CD14-positive monocyte (primary cell): ENCODE results near the gene CENPF. TPM values are rescaled to one million over a fixed set of nuclear protein-coding genes. Genes with fewer than 3 reads are reported as not detected.

Experiments used
- DNase-seq, 3 donors: peaks; one replicate each; pipeline ENCODE4 v3.0.0-alpha.2; 2011 to 2022
- H2AFZ ChIP-seq: 2 replicates; pipeline ENCODE4 v1.6.0; 2012; ENCODE audit warnings: mild to moderate bottlenecking, low read depth, low read length, inconsistent platforms; ENCODE audit not compliant: insufficient read depth, poor library complexity, severe bottlenecking
- H3K27ac ChIP-seq, 2 donors: 1 replicate in 1 of 2; 2 replicates in 1 of 2; pipeline ENCODE4 v1.5.1; 2012 to 2013; ENCODE audit warnings: low read length in 2 of 2, control low read depth in 1 of 2, inconsistent platforms in 1 of 2, low read depth in 1 of 2, mild to moderate bottlenecking in 1 of 2
- H3K27me3 ChIP-seq, 2 donors: one replicate each; pipeline versions ENCODE4 v1.6.0 to v1.6.1; 2011 to 2013; ENCODE audit warnings: low read length in 2 of 2; ENCODE audit not compliant: control insufficient read depth in 2 of 2, insufficient read depth in 2 of 2
- H3K36me3 ChIP-seq, 2 donors: replicated peaks in 1 of 2; 1 replicate in 1 of 2; 2 replicates in 1 of 2; pipeline versions ENCODE4 v1.5.1 to v1.6.1; 2012 to 2013; ENCODE audit warnings: low read length in 2 of 2, control low read depth in 1 of 2, inconsistent platforms in 1 of 2, mild to moderate bottlenecking in 1 of 2; ENCODE audit not compliant: insufficient read depth in 2 of 2, control insufficient read depth in 1 of 2
- H3K4me1 ChIP-seq, 2 donors: 1 replicate in 1 of 2; 2 replicates in 1 of 2; pipeline versions ENCODE4 v1.5.1 to v1.6.1; 2012 to 2013; ENCODE audit warnings: low read length in 2 of 2, control low read depth in 1 of 2, inconsistent platforms in 1 of 2, mild to moderate bottlenecking in 1 of 2, moderate library complexity in 1 of 2; ENCODE audit not compliant: insufficient read depth in 2 of 2, control insufficient read depth in 1 of 2
- H3K4me2 ChIP-seq: replicated peaks from 2 replicates; pipeline ENCODE3; 2012; ENCODE audit warnings: low read length, moderate library complexity, mild to moderate bottlenecking; ENCODE audit not compliant: poor library complexity, severe bottlenecking; ENCODE audit errors: extremely low read depth
- H3K4me3 ChIP-seq, 3 experiments: fragments of 200-600 bp in 1 of 3; sonication (generic) in 1 of 3; replicated peaks in 1 of 3; 1 replicate in 2 of 3; 2 replicates in 1 of 3; pipeline ENCODE4 v1.5.1; 2011 to 2013; ENCODE audit warnings: low read length in 3 of 3, mild to moderate bottlenecking in 3 of 3, control low read depth in 2 of 3, low read depth in 2 of 3, inconsistent platforms in 1 of 3, moderate library complexity in 1 of 3
- H3K79me2 ChIP-seq: 2 replicates; pipeline ENCODE4 v1.6.0; 2012; ENCODE audit warnings: mild to moderate bottlenecking, control low read depth, inconsistent platforms, low read length, moderate library complexity; ENCODE audit not compliant: insufficient read depth
- H3K9ac ChIP-seq: 2 replicates; pipeline ENCODE4 v1.6.0; 2017; ENCODE audit warnings: low read length, mild to moderate bottlenecking; ENCODE audit not compliant: insufficient read depth, poor library complexity, severe bottlenecking
- H3K9me3 ChIP-seq, 2 donors: replicated peaks in 1 of 2; 1 replicate in 1 of 2; 2 replicates in 1 of 2; pipeline versions ENCODE4 v1.5.1 to v1.6.1; 2012 to 2013; ENCODE audit warnings: low read length in 2 of 2, control low read depth in 1 of 2; ENCODE audit not compliant: control insufficient read depth in 1 of 2, insufficient read depth in 1 of 2
- H4K20me1 ChIP-seq: 2 replicates; pipeline ENCODE4 v1.6.0; 2012; ENCODE audit warnings: mild to moderate bottlenecking, low read length, control low read depth, moderate library complexity; ENCODE audit not compliant: insufficient read depth
- H3K27ac Mint-ChIP-seq, 7 donors: one replicate each; pipeline ENCODE4 v1.8.0; 2020; ENCODE audit warnings: mild to moderate bottlenecking in 7 of 7, mixed read lengths in 7 of 7, moderate library complexity in 6 of 7, inconsistent platforms in 2 of 7
- H3K27me3 Mint-ChIP-seq, 3 donors: one replicate each; pipeline ENCODE4 v1.8.0; 2021 to 2022; ENCODE audit warnings: low read depth in 3 of 3, mild to moderate bottlenecking in 3 of 3, mixed read lengths in 3 of 3, moderate library complexity in 3 of 3, inconsistent platforms in 1 of 3
- H3K36me3 Mint-ChIP-seq, 2 donors: one replicate each; pipeline ENCODE4 v1.8.0; 2020; ENCODE audit warnings: mixed read lengths in 2 of 2, inconsistent platforms in 1 of 2, mild to moderate bottlenecking in 1 of 2
- H3K4me1 Mint-ChIP-seq: one replicate; pipeline ENCODE4 v1.8.0; 2020; ENCODE audit warnings: mild to moderate bottlenecking, mixed read lengths
- H3K4me3 Mint-ChIP-seq, 2 donors: one replicate each; pipeline ENCODE4 v1.8.0; 2020; ENCODE audit warnings: mild to moderate bottlenecking in 2 of 2, mixed read lengths in 2 of 2, moderate library complexity in 1 of 2
- H3K9me3 Mint-ChIP-seq, 7 donors: one replicate each; pipeline ENCODE4 v1.8.0; 2020 to 2022; ENCODE audit warnings: mixed read lengths in 7 of 7, mild to moderate bottlenecking in 6 of 7, moderate library complexity in 6 of 7, inconsistent platforms in 2 of 7
- WGBS: methylation state at CpG from one replicate; pipeline ENCODE4 v1.1.5; 2013; ENCODE audit warnings: missing lambda C conversion rate; ENCODE audit not compliant: insufficient coverage; 5-methylcytosine and 5-hydroxymethylcytosine counted together
- intact Hi-C, 2 donors: fragments of 100-400 bp; cut with micrococcal nuclease; formaldehyde crosslinking; loops; one replicate each; pipeline versions ENCODE4 v1.15.0 to v1.15.1; 2023
- polyA plus RNA-seq, 3 donors: library from polyadenylated mRNA; depleted of rRNA in 1 of 3; unstranded in 2 of 3; stranded (reverse) in 1 of 3; fragments of 300-500 nt in 2 of 3; fragments of >200 nt in 1 of 3; fragmentation: Illumina TruSeq in 2 of 3; gene quantifications; 1 replicate in 2 of 3; 2 replicates in 1 of 3; pipeline ENCODE4 v1.2.3, GENCODE V29; 2012 to 2021
- TF ChIP-seq, protein P1 (sequence below): fragments of 200-600 bp; IDR thresholded peaks from one replicate; pipeline ENCODE4 v1.8.0; 2022; ENCODE audit warnings: antibody characterized with exemption, mild to moderate bottlenecking

CENPF gene
- polyA plus RNA-seq, 3 donors, result 0.01 to 0.29 TPM; not detected in 1

- Mint-ChIP-seq H3K36me3 (no peaks in the 10 kb centered on the region), H3K4me3 (no peak overlapping the region), H3K27ac (no peak overlapping the region), H3K27me3 (peaks cover 0 to 2% (median 0%) of the 10 kb centered on the region in 3 donors), H3K9me3 (peaks cover 13 to 35% (median 23%) of the 10 kb centered on the region in 7 donors), H3K4me1 (no peaks in the 10 kb centered on the region)
- Histone ChIP-seq H3K4me2 (no peak overlapping the region), H3K36me3 (no peaks in the 10 kb centered on the region), H3K9me3 (peaks cover 18 to 19% of the 10 kb centered on the region in 2 donors), H2AFZ (no peak overlapping the region), H3K4me3 (no peak overlapping the region), H3K79me2 (no peaks in the 10 kb centered on the region), H3K27me3 (no peaks in the 10 kb centered on the region), H3K4me1 (no peaks in the 10 kb centered on the region), H4K20me1 (no peaks in the 10 kb centered on the region), H3K9ac (no peak overlapping the region), H3K27ac (no peak overlapping the region)
- DNase-seq, result no peak
- intact Hi-C loops, result no loop called here
- TF ChIP-seq, protein P1, sequence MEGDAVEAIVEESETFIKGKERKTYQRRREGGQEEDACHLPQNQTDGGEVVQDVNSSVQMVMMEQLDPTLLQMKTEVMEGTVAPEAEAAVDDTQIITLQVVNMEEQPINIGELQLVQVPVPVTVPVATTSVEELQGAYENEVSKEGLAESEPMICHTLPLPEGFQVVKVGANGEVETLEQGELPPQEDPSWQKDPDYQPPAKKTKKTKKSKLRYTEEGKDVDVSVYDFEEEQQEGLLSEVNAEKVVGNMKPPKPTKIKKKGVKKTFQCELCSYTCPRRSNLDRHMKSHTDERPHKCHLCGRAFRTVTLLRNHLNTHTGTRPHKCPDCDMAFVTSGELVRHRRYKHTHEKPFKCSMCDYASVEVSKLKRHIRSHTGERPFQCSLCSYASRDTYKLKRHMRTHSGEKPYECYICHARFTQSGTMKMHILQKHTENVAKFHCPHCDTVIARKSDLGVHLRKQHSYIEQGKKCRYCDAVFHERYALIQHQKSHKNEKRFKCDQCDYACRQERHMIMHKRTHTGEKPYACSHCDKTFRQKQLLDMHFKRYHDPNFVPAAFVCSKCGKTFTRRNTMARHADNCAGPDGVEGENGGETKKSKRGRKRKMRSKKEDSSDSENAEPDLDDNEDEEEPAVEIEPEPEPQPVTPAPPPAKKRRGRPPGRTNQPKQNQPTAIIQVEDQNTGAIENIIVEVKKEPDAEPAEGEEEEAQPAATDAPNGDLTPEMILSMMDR, result no peak
Observed at GRCh38 chr1:214579183-214579582, 23.8 kb upstream of the CENPF start.

GRCh38 chr1:214581785-214582184, 21.2 kb upstream of the CENPF start:
- peaks cover 2 to 7% (median 4%) of the 10 kb centered on the region in 3 donors for H3K27me3 Mint-ChIP-seq
- no peak overlapping the region for H3K27ac ChIP-seq
- H3K4me3 Mint-ChIP-seq, result no peak overlapping the region
- peaks cover 7% of the 10 kb centered on the region in 2 donors for H3K9me3 ChIP-seq
- intact Hi-C loops, result no loop called here
- TF ChIP-seq, protein P1, result no peak
- H3K9me3 Mint-ChIP-seq, result peaks cover 0 to 14% (median 7%) of the 10 kb centered on the region in 7 donors
- no peak overlapping the region for H3K27ac Mint-ChIP-seq
- no peaks in the 10 kb centered on the region for H3K36me3 Mint-ChIP-seq
- no peak overlapping the region for H3K4me3 ChIP-seq
- no peaks in the 10 kb centered on the region for H4K20me1 ChIP-seq
- no peaks in the 10 kb centered on the region for H3K4me1 Mint-ChIP-seq
- H3K9ac ChIP-seq, result no peak overlapping the region
- no peak overlapping the region for H3K4me2 ChIP-seq
- 0% methylated on average over 1 of the region's 2 CpGs for WGBS
- H3K4me1 ChIP-seq, result no peaks in the 10 kb centered on the region
- no peak for DNase-seq
- H3K27me3 ChIP-seq, result no peaks in the 10 kb centered on the region
- no peaks in the 10 kb centered on the region for H3K36me3 ChIP-seq
- no peaks in the 10 kb centered on the region for H3K79me2 ChIP-seq
- H2AFZ ChIP-seq, result no peak overlapping the region
